ENCODE measurements around the gene JPH3.

Gene JPH3

DNA sequence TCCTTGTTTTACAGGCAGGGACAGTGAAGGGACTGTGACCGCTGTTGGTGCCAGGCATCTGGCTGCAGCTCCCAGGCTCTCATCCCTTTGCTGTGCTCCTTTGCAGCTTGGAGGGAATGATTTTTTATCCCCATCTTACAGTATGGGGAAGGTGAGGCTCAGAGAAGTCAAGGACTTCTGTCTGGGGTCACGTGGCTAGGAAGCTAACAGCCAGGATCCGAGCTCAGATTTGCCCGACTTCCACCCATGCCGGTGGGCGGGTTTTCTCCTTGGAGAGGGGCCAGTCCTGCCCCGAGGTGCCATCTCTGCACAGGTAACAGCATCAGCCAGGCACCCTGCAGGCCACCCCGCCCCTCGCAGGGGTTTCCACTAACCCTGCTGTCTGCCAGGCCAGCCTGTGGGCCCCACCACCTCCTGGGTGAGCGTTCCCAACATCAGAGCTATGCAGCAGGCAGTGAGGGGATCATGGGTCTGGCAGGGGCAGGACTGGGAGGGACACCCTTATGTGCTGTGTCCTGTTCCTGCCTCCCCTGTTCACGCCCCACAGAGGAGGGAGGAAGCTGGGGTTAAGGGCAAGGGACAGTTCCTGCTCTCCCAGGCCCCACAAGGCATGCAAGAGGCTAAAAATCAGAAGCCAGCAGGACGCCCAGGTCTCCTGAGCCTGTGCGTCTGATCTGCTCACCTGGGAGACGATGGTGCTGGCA, 25.4 kb downstream of the JPH3 start:
- no peak for DNase-seq

DNA sequence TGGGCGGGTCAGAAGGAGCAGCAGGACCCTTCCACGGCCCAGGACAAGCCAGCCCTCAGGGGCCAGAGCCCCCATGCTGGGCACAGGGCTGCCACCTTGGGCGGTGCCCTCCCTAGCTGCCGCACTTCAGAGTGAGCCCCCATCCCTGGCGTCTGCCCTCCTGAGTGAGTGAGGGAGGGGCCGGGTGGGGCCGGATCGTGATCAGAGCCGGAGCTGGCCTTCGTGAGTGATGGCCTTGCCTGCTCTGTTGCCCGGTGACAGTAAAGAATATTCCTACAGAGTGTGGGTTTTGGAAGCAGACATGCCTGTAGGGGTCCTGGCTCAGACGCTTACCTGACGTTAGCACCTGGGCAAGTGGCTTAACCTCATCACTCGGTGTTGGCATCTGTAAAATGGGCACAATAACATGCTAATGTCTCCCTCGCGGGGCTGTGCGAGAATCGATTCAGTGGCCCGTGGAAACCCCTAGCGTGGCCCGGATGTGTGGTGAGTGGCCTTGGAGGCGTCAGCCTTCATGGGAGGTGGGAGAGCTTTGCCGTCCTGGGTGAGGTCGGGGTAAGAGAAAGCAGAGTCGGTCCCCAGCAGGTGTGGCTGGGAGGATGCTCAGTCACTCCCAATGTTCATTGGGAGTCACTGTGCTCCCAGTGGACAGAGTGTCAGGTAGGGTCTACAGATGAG, 26.1 kb downstream of the JPH3 start:
- no peak for DNase-seq

DNA sequence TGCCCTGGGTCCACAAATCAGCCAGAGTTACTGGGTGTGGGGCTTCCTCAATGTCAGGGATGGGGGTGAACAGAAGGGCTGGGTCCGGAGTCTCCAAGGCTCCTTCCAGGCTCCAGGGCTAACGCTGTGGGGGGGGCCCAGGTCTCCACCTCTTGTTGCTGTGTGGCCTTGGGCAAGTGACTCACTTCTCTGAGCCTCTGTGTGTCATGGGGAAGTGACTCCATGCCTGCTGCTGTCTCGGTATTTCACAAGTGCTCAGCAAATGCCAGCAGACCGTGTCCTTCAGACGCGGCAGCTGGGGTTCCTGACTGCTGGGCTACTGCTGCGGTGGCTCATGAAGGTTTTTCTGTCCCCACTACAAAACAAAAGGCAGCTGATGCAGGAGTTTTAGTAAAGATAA, 26.6 kb downstream of the JPH3 start:
- DNase-seq: no peak

DNA sequence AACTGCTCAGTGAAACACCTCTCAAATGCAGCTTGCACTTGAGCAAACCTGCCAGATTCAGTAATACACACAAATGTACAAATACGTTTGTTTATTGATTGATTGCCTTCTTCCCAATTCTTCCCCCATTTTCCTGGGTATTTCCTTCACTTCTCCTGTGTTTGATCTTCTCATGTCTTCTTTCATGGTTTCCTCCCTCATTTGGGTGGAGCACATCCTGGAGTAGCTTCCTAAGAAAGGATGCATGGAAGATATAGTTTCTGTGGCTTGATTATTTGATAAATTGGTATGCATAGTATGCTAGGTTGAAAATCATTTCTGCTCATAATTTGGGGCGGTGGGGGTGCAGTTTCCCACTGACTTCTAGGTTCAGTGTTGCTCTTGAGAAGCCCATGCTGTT, 28.8 kb downstream of the JPH3 start:
- DNase-seq: no peak

DNA sequence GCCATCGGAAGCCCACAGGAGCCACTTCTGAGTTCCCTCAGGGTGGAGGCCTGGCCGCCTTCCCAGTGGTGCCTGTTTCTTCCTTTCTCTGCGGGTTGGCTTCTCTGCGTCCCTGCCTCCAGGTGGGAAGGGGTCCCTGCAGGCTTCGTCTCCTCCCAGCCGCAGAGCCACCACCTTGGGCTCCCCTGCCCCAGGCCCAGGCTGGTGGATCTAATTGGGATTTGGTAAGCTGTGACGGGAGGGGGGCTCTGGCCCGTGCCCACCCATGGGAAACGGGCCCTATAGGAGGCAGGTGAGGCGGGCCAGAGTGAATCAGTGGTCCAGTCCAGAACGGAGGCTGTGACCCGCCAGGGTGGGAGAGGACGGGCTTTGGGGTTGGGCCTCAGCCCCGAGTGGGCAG, 32.1 kb downstream of the JPH3 start:
- DNase-seq: no peak

DNA sequence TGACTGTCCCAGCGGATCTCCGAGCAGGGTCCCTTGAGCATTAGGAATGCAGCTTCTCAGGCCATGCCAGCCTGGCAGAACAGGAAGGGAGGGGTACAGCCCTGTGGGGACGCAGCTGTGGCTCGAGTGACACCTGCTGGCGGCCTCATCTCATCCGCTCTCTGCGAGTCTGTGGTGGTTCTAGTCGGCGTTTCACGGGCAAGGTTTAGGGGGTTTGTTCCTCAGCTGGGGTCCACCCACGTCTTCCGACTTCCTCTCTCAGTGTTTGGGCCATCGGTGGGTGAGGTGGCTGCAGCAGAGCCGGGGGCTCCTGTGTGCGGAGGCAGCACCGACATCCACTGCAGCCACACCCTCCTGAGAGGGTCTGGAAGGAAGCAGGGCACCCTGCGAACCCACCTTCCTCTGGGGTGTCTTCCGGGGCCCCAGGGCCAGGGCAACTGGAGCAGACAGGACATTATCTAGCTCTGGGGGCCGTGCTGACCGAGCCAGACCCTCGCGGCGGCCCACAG, 33.3 kb downstream of the JPH3 start:
- DNase-seq: peak; percentile 8

DNA sequence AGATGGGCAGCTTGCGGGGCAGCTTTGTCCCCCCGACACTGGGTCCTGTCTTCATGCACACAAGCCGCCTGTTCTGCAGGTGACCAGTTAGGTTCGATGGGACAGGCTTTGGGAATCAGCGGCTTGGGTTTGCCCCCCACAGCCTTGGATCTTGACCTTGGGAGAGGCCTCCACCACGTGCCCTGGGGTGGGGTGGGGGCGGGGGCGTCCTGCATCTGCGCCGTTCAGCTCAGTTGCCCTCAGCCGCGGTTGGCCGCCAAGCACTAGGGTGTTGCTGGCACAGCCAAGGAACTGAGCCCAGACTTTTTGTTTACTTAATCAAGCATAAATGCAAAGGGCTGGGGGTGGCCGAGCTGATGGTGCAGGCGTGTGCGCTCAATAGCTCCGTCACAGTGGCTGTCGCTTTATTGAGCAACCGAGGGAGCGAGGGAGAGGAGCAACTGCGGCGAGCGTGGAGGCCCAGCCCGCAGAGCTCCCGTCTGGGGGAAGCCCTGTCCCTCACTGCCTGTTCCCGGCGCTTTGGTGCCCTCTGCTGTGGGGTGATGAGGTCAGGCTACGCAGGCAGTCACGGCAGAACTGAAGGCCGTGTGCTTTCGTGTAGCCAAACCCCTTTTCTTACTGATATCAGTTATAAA, 33.9 kb downstream of the JPH3 start:
- DNase-seq: peak; percentile 71

DNA sequence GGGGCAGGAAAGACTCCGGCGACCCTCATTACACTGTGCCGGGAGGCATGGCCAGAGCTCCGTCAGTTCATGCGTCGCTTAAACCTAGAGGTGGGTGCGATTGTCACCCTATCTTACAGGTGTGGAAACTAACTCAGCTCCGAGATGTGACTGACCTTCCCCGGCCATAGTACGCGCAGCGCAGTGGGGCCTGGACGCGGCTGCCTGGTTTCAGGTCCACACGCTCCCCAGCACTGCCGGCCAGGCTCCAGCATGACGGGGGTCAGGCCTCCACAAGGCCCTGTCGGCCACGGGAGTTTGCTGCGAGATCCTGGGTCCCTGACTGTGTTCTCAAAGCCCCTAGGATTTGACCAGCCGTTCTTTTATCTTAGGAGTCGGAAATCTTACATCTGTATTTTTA, 34.4 kb downstream of the JPH3 start:
- no peak for DNase-seq

DNA sequence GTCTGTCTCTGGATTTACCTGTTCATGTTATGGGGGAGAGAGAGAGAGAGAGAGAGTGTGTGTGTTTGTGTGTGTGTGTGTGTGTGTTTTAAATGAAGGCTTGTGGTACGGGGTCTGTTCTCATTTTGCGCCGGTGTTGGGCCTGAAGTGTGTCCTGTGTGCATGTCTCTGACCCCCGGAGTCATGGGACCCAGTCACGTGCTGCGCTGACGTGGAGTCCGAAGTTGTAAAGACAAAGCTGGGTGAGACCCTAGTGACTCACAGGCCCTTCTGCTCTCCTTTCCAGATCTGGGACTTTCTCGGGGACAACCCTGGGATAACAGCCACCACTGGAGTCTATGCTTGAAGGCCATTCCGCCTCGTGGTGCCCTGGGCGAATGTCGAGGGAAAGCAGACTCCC, 35.0 kb downstream of the JPH3 start:
- DNase-seq: no peak

DNA sequence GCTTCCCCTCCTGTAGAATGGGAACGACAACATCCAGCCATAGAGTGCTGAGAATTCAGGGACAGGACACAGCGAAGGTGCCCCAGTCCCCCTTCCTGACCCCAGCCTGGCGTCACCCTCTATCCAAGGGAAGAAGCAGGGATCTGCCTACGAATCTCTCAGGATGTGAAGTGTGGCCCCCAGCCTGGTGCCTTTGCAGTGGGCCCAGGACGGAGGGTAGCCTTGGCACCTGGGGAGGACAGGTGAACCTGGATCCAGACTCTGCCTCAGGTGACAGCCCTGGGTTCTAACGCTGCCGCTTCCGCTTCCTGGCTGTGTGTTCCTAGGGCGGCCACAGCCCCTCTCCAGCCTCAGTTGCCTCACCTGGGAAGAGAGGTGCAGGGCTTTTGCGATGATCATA, 36.4 kb downstream of the JPH3 start:
- DNase-seq: no peak

DNA sequence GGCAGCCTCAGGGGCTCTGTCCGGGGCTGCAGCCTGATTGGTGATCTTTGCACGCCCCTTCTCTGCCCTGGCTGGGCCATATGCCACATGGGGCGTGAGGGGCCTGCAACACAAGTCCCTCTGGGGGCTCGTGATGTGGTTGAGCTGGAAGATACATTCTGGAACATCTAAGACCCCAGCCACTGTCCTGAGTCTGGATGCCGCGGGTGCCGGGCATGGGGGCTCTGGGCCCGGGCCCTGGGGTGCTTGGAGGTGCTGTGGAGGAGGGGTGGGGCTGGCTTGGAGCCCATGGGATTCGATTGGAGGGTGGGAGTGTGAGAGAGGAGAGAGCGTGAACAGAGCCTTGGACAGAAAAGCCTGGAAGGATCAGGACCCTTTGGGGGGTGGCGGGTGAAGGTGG, 39.4 kb downstream of the JPH3 start:
- no peak for DNase-seq

DNA sequence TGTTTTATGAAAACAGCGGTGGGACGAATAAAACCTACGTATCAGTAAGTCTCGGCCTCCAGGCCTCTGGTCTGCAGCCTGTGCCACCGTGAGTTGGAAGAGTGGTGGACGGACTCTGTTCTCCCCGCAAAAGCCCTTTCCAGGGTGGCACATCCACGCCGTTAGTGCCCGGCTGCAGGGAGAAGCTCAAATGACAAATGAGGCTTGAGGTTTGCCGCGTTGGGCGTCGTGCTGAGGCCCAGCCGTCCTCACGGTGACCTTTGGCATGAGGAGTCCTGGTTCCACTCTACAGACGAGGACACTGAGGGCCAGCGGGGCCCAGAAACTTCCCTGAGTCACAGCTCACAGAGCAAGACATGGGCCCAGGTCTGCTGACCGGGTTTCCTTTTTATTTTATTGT, 40.2 kb downstream of the JPH3 start:
- no peak for DNase-seq

DNA sequence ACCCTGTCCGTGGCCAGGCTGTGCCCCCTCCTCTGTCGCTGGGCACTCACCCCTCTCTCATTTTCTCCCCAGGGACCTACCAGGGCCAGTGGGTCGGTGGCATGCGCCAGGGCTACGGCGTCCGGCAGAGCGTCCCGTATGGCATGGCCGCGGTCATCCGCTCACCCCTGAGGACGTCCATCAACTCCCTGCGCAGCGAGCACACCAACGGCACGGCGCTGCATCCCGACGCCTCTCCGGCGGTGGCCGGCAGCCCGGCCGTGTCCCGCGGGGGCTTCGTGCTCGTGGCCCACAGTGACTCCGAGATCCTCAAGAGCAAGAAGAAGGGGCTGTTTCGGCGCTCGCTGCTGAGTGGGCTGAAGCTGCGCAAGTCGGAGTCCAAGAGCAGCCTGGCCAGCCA, 41.9 kb downstream of the JPH3 start:
- DNase-seq: no peak

DNA sequence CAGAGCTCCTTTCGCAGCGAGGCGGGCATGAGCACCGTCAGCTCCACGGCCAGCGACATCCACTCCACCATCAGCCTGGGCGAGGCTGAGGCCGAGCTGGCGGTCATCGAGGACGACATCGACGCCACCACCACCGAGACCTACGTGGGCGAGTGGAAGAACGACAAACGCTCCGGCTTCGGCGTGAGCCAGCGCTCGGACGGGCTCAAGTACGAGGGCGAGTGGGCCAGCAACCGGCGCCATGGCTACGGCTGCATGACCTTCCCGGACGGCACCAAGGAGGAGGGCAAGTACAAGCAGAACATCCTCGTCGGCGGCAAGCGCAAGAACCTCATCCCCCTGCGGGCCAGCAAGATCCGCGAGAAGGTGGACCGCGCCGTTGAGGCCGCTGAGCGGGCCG, 42.3 kb downstream of the JPH3 start:
- DNase-seq: no peak

DNA sequence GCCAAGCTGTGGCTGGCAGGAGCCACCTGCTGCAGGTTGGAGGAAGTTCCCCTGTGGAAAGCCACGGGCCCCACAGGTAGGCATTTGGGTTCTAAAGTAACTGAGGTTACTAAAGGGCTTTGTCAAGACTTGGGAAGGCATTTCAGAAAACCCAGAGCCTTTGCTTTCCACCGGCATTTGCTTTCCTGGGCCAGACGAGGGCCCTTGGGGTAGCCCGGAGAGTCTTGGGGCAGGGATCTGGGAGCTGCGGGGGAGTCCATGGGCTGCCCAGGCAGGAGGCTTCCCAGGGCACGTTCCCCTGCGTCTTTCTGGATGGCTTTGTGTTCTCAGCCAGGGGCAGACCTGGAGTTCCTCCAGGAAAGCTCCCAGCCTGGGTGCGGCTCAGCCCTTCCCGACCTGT, 43.5 kb downstream of the JPH3 start:
- no peak for DNase-seq

DNA sequence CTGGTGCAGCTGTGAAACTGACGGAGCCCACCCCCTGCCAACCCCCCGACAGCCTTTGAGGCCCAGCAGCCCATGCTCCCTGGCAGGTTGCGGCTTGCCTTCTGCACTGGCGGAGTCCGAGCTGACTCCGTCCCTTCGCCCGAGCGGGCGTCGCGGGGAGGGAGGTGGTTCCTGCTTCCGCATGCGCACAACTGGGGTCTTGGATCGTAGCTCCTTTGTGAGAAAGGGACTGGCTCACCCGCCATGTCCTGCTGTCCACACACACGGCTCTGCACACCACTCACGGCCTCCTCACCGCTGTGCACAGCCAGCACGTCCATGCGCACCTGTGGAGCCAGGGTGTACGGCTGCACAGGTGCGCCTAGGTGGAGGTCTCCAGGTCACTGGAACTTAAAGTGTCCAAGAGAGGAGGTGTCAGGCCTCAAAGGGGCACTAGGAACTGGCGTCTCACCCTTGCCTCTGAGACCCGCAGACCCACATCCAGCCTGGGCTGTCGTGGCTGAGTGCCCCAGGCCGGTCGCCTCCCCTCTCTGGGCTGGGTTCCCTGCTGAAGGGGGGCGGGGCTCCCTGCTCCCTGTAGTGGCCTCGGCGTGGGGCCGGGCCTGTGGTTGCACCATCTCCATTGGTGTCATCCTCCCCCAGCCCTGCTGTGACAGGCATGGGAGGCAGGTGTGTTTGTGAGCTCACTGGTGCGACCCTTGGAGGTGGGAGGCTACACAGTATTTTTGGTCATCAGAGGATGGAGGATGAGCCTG, 45.3 kb downstream of the JPH3 start:
- no peak for DNase-seq

DNA sequence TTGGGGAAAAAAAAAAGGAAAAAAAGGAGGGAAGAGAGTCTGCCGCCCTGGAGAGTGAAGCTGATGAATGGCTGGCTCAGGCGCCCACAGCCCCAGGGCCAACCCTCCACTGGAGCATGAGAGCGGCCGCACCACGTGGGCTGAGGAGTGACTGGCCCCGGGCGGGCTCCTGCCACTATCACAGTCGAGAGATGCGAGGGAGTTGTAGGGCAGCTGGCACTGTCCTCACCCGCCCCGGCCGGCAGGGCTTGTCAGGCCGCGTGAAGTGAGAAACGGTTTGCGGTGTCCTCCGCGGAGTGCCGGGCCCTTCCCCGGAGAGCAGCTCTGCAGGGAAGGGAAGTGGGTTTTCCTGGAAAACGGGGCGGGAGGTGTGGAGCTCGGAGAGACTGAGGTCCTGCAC, 45.9 kb downstream of the JPH3 start:
- DNase-seq: no peak

DNA sequence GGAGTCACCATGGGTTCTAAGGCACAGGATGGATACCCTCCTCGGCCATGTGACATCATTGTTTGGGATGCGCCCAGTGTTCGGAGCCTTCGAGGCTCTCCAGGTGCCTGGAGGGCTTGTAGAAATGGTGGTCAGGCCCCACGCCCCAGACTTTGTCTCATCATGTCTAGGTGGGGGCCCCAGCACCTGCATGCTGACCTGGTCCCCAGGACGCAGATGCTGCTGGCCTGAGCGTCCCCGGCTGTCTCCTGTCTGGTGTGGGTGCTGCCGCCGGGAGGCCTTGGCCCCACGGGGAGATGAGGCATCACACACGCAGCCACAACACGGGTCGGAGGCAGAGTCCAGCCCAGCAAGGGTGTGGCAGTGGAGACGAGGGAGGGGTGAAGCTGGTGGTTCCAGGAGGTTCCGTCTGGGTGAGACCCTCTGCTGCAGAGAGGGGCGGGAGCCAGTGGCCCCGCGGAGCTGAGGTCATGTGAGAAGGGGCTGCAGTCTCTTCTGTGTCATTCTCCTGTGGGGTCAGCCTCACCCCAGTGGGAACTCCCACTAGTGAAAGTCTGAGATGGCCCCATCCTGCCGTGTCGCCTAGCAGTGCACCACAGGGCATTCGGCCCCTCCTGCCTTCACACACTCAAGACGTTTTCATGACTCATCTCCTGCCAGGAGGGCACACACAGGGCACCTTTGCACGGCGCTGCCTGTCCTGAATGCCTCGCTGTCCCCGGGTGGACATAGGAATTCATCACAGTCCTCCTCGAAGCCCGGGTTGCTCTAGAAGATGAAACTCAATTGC, 46.6 kb downstream of the JPH3 start:
- no peak for DNase-seq

DNA sequence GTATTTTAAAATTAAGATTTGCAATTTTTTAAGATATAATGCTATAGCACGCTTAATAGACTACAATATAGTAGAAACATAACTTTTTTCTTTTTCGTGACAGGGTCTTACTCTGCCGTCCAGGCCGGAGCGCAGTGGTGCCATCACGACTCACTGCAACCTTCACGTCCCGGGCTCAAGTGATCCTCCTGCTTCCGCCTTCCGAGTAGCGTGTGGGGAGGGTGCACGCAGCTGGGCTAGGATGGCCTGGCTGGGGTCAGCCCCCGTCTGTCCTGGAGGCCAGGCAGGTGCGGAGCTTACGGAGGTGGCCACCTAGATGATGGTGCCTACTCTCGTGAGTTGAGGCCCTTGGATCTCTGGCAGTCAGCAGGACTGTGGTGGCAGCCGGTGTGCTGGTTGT, 50.1 kb downstream of the JPH3 start:
- DNase-seq: no peak

DNA sequence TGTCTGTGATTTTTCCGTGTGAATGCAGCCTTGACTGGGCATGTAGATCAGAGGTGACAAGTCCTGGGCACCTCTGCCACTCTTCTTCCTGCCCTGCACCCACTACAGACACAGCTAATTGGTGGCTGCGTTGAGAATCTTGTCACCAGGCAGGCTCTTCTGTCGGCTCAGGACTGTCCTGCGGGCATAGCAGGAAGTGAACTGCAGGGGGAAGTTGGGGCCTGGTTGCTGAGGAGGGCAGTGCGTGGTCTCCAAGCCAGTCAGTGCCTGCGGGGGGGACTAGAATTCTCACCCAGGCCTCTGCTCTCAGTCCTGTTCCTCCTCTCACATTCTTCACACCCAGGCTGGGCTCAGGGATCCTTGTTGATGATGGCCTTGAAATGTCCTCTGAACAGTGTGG, 50.5 kb downstream of the JPH3 start:
- DNase-seq: no peak

DNA sequence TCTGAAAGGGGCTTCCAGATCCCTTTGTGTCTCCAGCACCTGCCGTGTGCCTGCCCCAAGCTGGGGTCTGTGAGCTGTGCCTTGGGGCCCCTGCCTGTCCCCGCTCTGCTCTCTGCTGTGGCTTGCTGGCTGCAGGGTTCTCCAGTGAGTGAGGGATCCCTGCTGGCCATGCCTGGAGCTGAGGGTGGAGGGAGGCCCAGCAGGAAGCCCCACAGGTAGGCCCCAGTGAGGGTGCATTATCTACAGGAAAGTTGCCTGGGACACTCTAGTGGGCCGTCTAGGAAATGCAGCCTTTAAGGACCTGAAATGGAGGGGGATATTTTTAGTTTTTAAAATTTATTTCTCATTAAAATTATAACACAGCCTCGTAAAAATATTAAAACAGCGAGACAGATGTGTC, 50.9 kb downstream of the JPH3 start:
- DNase-seq: no peak

DNA sequence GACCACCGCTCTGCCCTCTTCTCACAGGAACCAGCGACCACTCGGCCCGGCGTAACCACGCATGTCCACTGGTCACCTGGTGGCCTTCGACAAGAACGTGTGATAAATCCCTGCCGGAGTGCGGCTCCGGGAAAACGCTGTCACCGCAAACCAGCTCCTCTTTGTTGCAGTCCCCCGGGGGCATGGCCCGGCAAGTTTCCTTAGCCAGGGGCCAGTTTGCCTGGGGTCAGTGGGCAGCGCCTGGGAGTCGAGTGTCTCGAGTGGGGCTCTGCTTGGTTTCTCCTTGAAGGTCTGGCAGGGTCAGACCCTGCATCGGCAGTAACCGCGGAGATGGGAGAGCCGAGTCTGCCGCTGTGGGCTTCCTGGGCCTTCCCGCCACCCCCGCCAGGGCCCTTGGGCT, 52.5 kb downstream of the JPH3 start:
- DNase-seq: no peak

DNA sequence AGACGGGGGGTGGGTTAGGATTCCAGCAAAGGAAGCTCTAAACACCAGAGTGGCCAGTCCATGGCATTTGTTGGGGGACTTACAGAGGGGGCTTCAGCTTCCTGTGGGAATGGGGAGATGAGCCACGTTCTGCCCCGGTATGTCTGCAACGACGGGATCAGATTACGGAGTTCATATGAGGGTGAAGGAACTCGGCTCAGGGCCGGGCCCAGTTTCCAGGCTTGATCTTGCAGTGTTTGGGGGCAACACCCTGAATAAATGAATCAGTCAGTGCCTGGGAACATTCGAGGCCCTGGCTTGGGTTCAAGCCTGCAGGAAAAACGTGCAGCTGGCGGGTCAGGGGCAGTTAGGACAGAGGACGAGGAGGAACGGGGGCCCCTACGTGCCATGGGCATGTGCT, 54.0 kb downstream of the JPH3 start:
- no peak for DNase-seq

Data from fibroblast of upper back skin (primary cell).